OCI-LY3 (cell line): ENCODE results near the gene ACTRT2.

ENCODE experiments used
- H2AFZ ChIP-seq: fragments of 200-600, 300-600 bp; shearing (Covaris generic); 2 replicates; pipeline ENCODE4 v1.6.0; 2014; ENCODE audit warnings: antibody characterized with exemption, low read depth, low read length
- H3K27ac ChIP-seq: fragments of 200-600, 300-600 bp; sonication (generic); 2 replicates; pipeline ENCODE4 v1.5.1; 2014; ENCODE audit warnings: mild to moderate bottlenecking, low read length, moderate library complexity, mixed read lengths
- H3K27me3 ChIP-seq: fragments of 200-600, 300-600 bp; sonication (generic); 2 replicates; pipeline ENCODE4 v1.6.1; 2014; ENCODE audit warnings: low read depth, low read length, mixed read lengths
- H3K36me3 ChIP-seq: fragments of 200-600, 300-600 bp; sonication (generic); replicated peaks from 2 replicates; pipeline ENCODE3; 2014; ENCODE audit warnings: low read depth, low read length, mixed read lengths
- H3K4me1 ChIP-seq: fragments of 300-600, 200-600 bp; sonication (generic); 2 replicates; pipeline ENCODE4 v1.6.1; 2014; ENCODE audit warnings: low read length, mixed read lengths
- H3K4me2 ChIP-seq: fragments of 200-600, 300-600 bp; sonication (generic); 2 replicates; pipeline ENCODE4 v1.6.1; 2014; ENCODE audit warnings: low read length, mixed read lengths
- H3K4me3 ChIP-seq: fragments of 300-600, 200-600 bp; sonication (generic); 2 replicates; pipeline ENCODE4 v1.5.1; 2014; ENCODE audit warnings: antibody characterized with exemption, mild to moderate bottlenecking, low read length, moderate library complexity
- H3K79me2 ChIP-seq: fragments of 300-600, 200-600 bp; shearing (Covaris generic); 2 replicates; pipeline ENCODE4 v1.6.1; 2014; ENCODE audit warnings: mild to moderate bottlenecking, low read length, mixed read lengths
- H3K9ac ChIP-seq: fragments of 300-600, 200-600 bp; shearing (Covaris generic); 2 replicates; pipeline ENCODE4 v1.6.0; 2014; ENCODE audit warnings: mild to moderate bottlenecking, low read length, moderate library complexity
- H3K9me3 ChIP-seq: fragments of 200-600, 300-600 bp; shearing (Covaris generic); 2 replicates; pipeline ENCODE4 v1.6.1; 2014; ENCODE audit warnings: low read length, mixed read lengths; ENCODE audit not compliant: insufficient read depth
- H4K20me1 ChIP-seq: fragments of 200-600, 300-600 bp; sonication (generic); 2 replicates; pipeline ENCODE4 v1.6.1; 2016; ENCODE audit warnings: low read length, mixed read lengths; ENCODE audit not compliant: insufficient read depth
- CTCF ChIP-seq: fragments of 200-600, 300-600 bp; sonication (generic); IDR thresholded peaks from 2 replicates; pipeline ENCODE4 v1.5.1; 2014; ENCODE audit warnings: antibody characterized with exemption, low read length, low read depth
- EZH2phosphoT487 ChIP-seq: fragments of 200-600 bp; shearing (Covaris generic); IDR thresholded peaks from 2 replicates; pipeline ENCODE4 v1.6.1; 2018; ENCODE audit warnings: antibody characterized with exemption, mixed run types, low read depth

The ACTRT2 gene

GRCh38 chr1:2988256-2988655, 33.0 kb upstream of the ACTRT2 start:
- Histone ChIP-seq H3K27ac (no peak overlapping the region), H2AFZ (no peak overlapping the region), H3K36me3 (no peaks in the 10 kb centered on the region), H3K4me3 (no peak overlapping the region), H3K4me1 (no peaks in the 10 kb centered on the region), H4K20me1 (no peaks in the 10 kb centered on the region), H3K79me2 (no peaks in the 10 kb centered on the region), H3K4me2 (no peak overlapping the region), H3K9ac (no peak overlapping the region), H3K9me3 (no peaks in the 10 kb centered on the region), H3K27me3 (no peaks in the 10 kb centered on the region)
- no peak for TF ChIP-seq EZH2phosphoT487
- no peak for TF ChIP-seq CTCF

DNA sequence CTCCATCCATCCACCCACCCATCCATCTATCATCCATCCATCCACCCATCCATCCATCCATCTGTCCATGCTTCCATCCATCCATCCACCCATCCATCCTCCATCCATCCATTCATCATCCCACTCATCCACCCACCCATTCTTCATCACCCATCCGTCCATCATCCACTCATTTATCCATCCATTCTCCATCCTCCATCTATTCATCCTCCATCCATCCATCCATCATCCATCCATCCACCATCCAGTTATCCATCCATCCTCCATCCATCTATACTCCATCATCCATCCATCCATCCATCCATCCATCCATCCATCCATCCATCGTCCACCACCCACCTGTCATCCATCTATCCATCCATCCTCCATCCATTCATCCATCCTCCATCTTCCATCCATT, 32.1 kb upstream of the ACTRT2 start:
- Histone ChIP-seq H3K4me1 (no peaks in the 10 kb centered on the region), H3K36me3 (no peaks in the 10 kb centered on the region), H3K4me2 (no peak overlapping the region), H3K79me2 (no peaks in the 10 kb centered on the region), H3K9ac (no peak overlapping the region), H2AFZ (no peak overlapping the region), H3K27me3 (no peaks in the 10 kb centered on the region), H3K27ac (no peak overlapping the region), H4K20me1 (no peaks in the 10 kb centered on the region), H3K4me3 (no peak overlapping the region), H3K9me3 (no peaks in the 10 kb centered on the region)
- no peak for TF ChIP-seq CTCF
- no peak for TF ChIP-seq EZH2phosphoT487

DNA sequence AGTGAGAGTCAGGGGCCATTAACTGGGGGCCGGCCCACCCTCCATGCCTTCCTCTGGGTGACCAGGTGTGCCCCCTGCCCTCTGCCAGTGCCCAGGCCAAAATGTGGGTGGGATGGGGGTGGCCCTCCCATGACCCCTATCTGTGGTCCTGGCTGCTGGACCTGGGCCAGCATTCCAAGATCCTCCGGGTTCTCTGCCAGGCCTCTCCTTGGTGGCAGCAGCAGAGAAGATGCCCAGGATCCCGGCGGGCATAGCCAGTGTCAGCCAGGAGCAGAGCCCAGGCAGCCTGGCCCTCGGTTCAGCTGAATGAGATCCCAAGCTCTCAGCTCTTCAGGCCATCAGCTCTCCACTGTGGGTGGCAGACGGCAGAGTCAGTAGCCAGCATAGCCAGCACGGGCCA, 31.3 kb upstream of the ACTRT2 start:
- H3K79me2 ChIP-seq: no peaks in the 10 kb centered on the region
- H3K4me3 ChIP-seq: no peak overlapping the region
- no peaks in the 10 kb centered on the region for H4K20me1 ChIP-seq
- no peaks in the 10 kb centered on the region for H3K27me3 ChIP-seq
- no peak for TF ChIP-seq CTCF
- TF ChIP-seq EZH2phosphoT487: no peak
- H3K9me3 ChIP-seq: no peaks in the 10 kb centered on the region
- no peak overlapping the region for H3K4me2 ChIP-seq
- no peaks in the 10 kb centered on the region for H3K4me1 ChIP-seq
- H3K27ac ChIP-seq: no peak overlapping the region
- no peak overlapping the region for H3K9ac ChIP-seq
- no peaks in the 10 kb centered on the region for H3K36me3 ChIP-seq
- no peak overlapping the region for H2AFZ ChIP-seq

- no peaks in the 10 kb centered on the region for H4K20me1 ChIP-seq
- no peak overlapping the region for H3K4me3 ChIP-seq
- no peaks in the 10 kb centered on the region for H3K9me3 ChIP-seq
- no peaks in the 10 kb centered on the region for H3K27me3 ChIP-seq
- no peak overlapping the region for H3K4me2 ChIP-seq
- TF ChIP-seq EZH2phosphoT487 (no peak), CTCF (no peak)
- H3K27ac ChIP-seq: no peak overlapping the region
- H3K4me1 ChIP-seq: no peaks in the 10 kb centered on the region
- no peaks in the 10 kb centered on the region for H3K79me2 ChIP-seq
- no peaks in the 10 kb centered on the region for H3K36me3 ChIP-seq
- no peak overlapping the region for H3K9ac ChIP-seq
- H2AFZ ChIP-seq: no peak overlapping the region
These were observed 30.7 kb upstream of the ACTRT2 start for GRCh38 chr1:2990376-2991115.
